Measurements from ENCODE around the gene GATB.
A peak's percentile ranks its signal among the peaks of the same experiment; 100 is the strongest.

Gene GATB

GRCh38 chr4:151694961-151695720 lies 65.7 kb downstream of the GATB start:
- DNase-seq (ENCODE audit: low read depth), result no peak

GRCh38 chr4:151692821-151693673 lies 67.8 kb downstream of the GATB start:
- no peak for DNase-seq (ENCODE audit: low read depth)

- DNase-seq (ENCODE audit: low read depth), result no peak
Observed at GRCh38 chr4:151692443-151692782, 68.4 kb downstream of the GATB start.

GRCh38 chr4:151691639-151692442 lies 69.0 kb downstream of the GATB start:
- DNase-seq (ENCODE audit: low read depth), result no peak

- DNase-seq (ENCODE audit: low read depth), result no peak
Observed at GRCh38 chr4:151690876-151691275, 69.9 kb downstream of the GATB start.

GRCh38 chr4:151690164-151690870 lies 70.5 kb downstream of the GATB start:
- no peak for DNase-seq (ENCODE audit: low read depth)

- no peak for DNase-seq (ENCODE audit: low read depth)
Observed at GRCh38 chr4:151689211-151689991, 71.4 kb downstream of the GATB start.

- no peak for DNase-seq (ENCODE audit: low read depth)
Observed at GRCh38 chr4:151688785-151689043, 72.1 kb downstream of the GATB start.

GRCh38 chr4:151688003-151688784 lies 72.6 kb downstream of the GATB start:
- DNase-seq (ENCODE audit: low read depth), result no peak

- no peak for DNase-seq (ENCODE audit: low read depth)
Observed at GRCh38 chr4:151687021-151687640, 73.7 kb downstream of the GATB start.

- DNase-seq (ENCODE audit: low read depth), result no peak
Observed at GRCh38 chr4:151685303-151685702, 75.5 kb downstream of the GATB start.

GRCh38 chr4:151681085-151681484 lies 79.7 kb downstream of the GATB start:
- no peak for DNase-seq (ENCODE audit: low read depth)

- no peak for DNase-seq (ENCODE audit: low read depth)
Observed at GRCh38 chr4:151679231-151679630, 81.6 kb downstream of the GATB start.

- DNase-seq (ENCODE audit: low read depth), result no peak
Observed at GRCh38 chr4:151678048-151678872, 82.5 kb downstream of the GATB start.

- no peak for DNase-seq (ENCODE audit: low read depth)
Observed at GRCh38 chr4:151677193-151677592, 83.6 kb downstream of the GATB start.

- peak; percentile 68 for DNase-seq (ENCODE audit: low read depth)
Observed at GRCh38 chr4:151676301-151676700, 84.5 kb downstream of the GATB start.

- no peak for DNase-seq (ENCODE audit: low read depth)
Observed at GRCh38 chr4:151675411-151675971, 85.3 kb downstream of the GATB start.

- DNase-seq (ENCODE audit: low read depth), result no peak
Observed at GRCh38 chr4:151674804-151675391, 85.9 kb downstream of the GATB start.
